ENCODE data around the gene SSU72.

Gene SSU72

DNA sequence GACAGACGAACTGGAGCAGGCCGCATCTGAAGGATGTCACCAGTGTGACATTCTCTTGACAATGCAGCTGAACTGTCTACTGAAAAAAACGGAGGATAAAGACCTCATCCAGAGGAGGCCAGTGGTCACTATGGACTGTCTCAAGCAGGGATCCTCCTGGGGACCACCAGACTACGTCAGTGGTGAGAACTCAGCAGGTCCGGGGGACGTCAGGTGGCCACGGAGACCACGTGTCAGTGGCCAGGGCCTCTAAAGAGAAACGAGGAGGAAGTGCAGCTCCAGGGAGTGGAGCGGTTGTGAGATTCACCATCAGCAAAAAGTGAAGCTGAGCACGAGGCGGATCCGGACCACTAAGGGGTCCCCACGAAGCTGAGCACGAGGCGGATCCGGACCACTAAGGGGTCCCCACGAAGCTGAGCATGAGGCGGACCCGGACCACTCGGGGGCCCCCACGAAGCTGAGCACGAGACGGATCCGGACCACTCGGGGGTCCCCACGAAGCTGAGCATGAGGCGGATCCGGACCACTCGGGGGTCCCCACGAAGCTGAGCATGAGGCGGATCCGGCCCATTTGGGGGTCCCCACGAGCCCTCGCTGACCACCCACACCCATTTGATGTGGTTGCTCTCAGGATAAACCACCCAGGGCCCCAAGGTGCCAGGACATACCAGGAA, 20.7 kb downstream of the SSU72 start:
- Histone ChIP-seq H3K4me3 (ENCODE audit: low read depth in 1 of 2, low read length in 2 of 2) (no peak overlapping the region), H3K9me3 (ENCODE audit: insufficient read depth, low read length, severe bottlenecking) (no peaks in the 10 kb centered on the region), H3K27ac (ENCODE audit: low read length) (no peak overlapping the region), H4K20me1 (ENCODE audit: insufficient read depth, low read length) (peaks cover 56% of the 10 kb centered on the region), H3K4me1 (ENCODE audit: insufficient read depth, low read length) (no peaks in the 10 kb centered on the region), H3K9ac (ENCODE audit: low read depth, low read length) (no peak overlapping the region), H3K36me3 (ENCODE audit: insufficient read depth, low read length) (peaks cover 53% of the 10 kb centered on the region), H3K4me2 (ENCODE audit: insufficient read depth, low read length) (no peak overlapping the region), H3K27me3 (ENCODE audit: insufficient read depth, low read length, poor library complexity) (no peaks in the 10 kb centered on the region), H2AFZ (ENCODE audit: low read depth, low read length) (no peak overlapping the region), H3K79me2 (ENCODE audit: insufficient read depth, low read length) (peaks cover 56% of the 10 kb centered on the region)
- TF ChIP-seq, protein P1, sequence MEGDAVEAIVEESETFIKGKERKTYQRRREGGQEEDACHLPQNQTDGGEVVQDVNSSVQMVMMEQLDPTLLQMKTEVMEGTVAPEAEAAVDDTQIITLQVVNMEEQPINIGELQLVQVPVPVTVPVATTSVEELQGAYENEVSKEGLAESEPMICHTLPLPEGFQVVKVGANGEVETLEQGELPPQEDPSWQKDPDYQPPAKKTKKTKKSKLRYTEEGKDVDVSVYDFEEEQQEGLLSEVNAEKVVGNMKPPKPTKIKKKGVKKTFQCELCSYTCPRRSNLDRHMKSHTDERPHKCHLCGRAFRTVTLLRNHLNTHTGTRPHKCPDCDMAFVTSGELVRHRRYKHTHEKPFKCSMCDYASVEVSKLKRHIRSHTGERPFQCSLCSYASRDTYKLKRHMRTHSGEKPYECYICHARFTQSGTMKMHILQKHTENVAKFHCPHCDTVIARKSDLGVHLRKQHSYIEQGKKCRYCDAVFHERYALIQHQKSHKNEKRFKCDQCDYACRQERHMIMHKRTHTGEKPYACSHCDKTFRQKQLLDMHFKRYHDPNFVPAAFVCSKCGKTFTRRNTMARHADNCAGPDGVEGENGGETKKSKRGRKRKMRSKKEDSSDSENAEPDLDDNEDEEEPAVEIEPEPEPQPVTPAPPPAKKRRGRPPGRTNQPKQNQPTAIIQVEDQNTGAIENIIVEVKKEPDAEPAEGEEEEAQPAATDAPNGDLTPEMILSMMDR (IDR thresholded peaks at IDR 0.05; ENCODE audit: borderline replicate concordance, extremely low read depth, low read length, poor library complexity, severe bottlenecking), result no peak
- TF ChIP-seq EZH2 (IDR thresholded peaks at IDR 0.05; ENCODE audit: borderline replicate concordance, low read depth, low read length, severe bottlenecking), result no peak
- no peak for ATAC-seq (ENCODE audit: insufficient read depth, low read depth)
- DNase-seq, result no peak

DNA sequence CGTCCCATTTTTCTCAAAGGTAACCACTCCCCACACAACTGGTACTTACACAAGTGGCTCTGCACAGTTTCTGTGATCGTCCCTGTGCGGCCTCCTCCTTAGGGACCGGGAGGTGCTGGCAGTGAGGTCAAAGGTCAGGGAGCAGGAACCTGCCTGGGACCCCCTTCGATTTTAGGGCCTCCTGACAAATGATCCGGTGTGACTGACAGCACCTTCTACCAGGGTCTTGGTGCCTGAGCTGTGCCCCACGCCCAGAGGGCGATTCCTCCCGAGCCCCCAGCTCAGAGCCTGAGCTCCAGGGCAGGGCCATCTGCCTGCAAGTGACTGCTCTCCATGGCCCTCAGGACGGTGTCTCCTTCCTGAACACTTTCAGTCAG, 22.4 kb downstream of the SSU72 start:
- H3K4me1 ChIP-seq (ENCODE audit: insufficient read depth, low read length), result no peaks in the 10 kb centered on the region
- ATAC-seq (ENCODE audit: insufficient read depth, low read depth) (no peak), DNase-seq (no peak)
- no peak overlapping the region for H2AFZ ChIP-seq (ENCODE audit: low read depth, low read length)
- no peak overlapping the region for H3K4me3 ChIP-seq (ENCODE audit: low read depth in 1 of 2, low read length in 2 of 2)
- H3K27ac ChIP-seq (ENCODE audit: low read length), result no peak overlapping the region
- peaks cover 58% of the 10 kb centered on the region for H4K20me1 ChIP-seq (ENCODE audit: insufficient read depth, low read length)
- no peak overlapping the region for H3K4me2 ChIP-seq (ENCODE audit: insufficient read depth, low read length)
- no peaks in the 10 kb centered on the region for H3K9me3 ChIP-seq (ENCODE audit: insufficient read depth, low read length, severe bottlenecking)
- peaks cover 51% of the 10 kb centered on the region for H3K79me2 ChIP-seq (ENCODE audit: insufficient read depth, low read length)
- no peaks in the 10 kb centered on the region for H3K27me3 ChIP-seq (ENCODE audit: insufficient read depth, low read length, poor library complexity)
- no peak for TF ChIP-seq EZH2 (IDR thresholded peaks at IDR 0.05; ENCODE audit: borderline replicate concordance, low read depth, low read length, severe bottlenecking)
- peaks cover 53% of the 10 kb centered on the region for H3K36me3 ChIP-seq (ENCODE audit: insufficient read depth, low read length)
- no peak overlapping the region for H3K9ac ChIP-seq (ENCODE audit: low read depth, low read length)

DNA sequence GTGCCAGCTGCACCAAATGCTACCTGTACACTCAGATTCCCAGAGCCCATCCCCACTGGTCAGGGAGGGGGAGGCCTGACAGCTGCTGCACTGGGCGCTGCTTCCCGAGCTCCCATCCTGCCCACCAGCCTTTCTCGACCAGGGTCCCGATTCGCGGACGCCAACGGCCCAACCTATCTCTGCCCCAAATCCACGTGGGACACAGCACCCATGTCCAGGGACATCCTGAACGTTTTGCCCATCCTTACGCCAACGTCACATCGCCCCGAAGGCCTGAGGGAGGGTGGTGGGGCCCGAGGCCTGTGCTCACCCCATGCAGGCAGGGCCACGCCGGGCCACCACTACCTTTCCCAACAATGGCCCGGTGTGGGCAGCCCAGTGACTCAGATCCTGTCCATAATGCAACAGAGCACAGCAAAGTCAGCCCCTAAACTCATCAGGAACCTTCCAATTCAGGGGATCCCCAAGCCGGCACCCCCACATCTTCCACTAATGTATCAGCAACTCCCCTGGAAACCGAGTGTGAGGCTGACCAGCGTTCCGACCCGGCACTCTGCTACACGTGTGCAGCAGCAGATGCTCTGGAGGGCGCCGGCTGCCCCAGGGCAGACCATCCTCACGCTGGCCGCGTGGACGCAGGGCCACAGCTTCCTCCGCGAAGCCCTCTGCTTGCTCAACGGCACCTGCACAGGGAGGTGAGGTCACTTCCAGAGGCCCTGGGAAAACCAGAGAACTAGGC, 23.0 kb downstream of the SSU72 start:
- Histone ChIP-seq H3K79me2 (ENCODE audit: insufficient read depth, low read length) (peaks cover 53% of the 10 kb centered on the region), H4K20me1 (ENCODE audit: insufficient read depth, low read length) (peaks cover 61% of the 10 kb centered on the region), H3K36me3 (ENCODE audit: insufficient read depth, low read length) (peaks cover 54% of the 10 kb centered on the region), H3K4me1 (ENCODE audit: insufficient read depth, low read length) (no peaks in the 10 kb centered on the region), H3K27ac (ENCODE audit: low read length) (no peak overlapping the region), H2AFZ (ENCODE audit: low read depth, low read length) (no peak overlapping the region), H3K9me3 (ENCODE audit: insufficient read depth, low read length, severe bottlenecking) (no peaks in the 10 kb centered on the region), H3K4me3 (ENCODE audit: low read depth in 1 of 2, low read length in 2 of 2) (no peak overlapping the region), H3K4me2 (ENCODE audit: insufficient read depth, low read length) (no peak overlapping the region), H3K27me3 (ENCODE audit: insufficient read depth, low read length, poor library complexity) (no peaks in the 10 kb centered on the region), H3K9ac (ENCODE audit: low read depth, low read length) (no peak overlapping the region)
- DNase-seq (no peak), ATAC-seq (ENCODE audit: insufficient read depth, low read depth) (no peak)
- TF ChIP-seq, protein P1 (IDR thresholded peaks at IDR 0.05; ENCODE audit: borderline replicate concordance, extremely low read depth, low read length, poor library complexity, severe bottlenecking), result no peak
- TF ChIP-seq EZH2 (IDR thresholded peaks at IDR 0.05; ENCODE audit: borderline replicate concordance, low read depth, low read length, severe bottlenecking), result no peak
